ENCODE results near the gene NOCT.
"Not testable (repeated sequence)": the region's sequence is repeated elsewhere in the genome, so short reads cannot be mapped to it uniquely, and the experiment has no call there.

Gene NOCT

GRCh38 chr4:139018971-139019758 is 3.6 kb downstream of the NOCT start:
- no peak for DNase-seq
- TF ChIP-seq GATA1 (IDR thresholded peaks at IDR 0.05; ENCODE audit: low read depth, low read length), result no peak

GRCh38 chr4:139020384-139020783 is 4.8 kb downstream of the NOCT start:
- TF ChIP-seq GATA1 (IDR thresholded peaks at IDR 0.05; ENCODE audit: low read depth, low read length) (no peak), POLR2A (IDR thresholded peaks at IDR 0.05; ENCODE audit: low read length) (no peak)
- no peak for DNase-seq

GRCh38 chr4:139021071-139021470 is 5.5 kb downstream of the NOCT start:
- DNase-seq, result not testable (repeated sequence)

- no peak for DNase-seq
- TF ChIP-seq POLR2A (IDR thresholded peaks at IDR 0.05; ENCODE audit: low read length) (no peak), GATA1 (IDR thresholded peaks at IDR 0.05; ENCODE audit: low read depth, low read length) (no peak)
Observed at GRCh38 chr4:139022835-139023234, 7.3 kb downstream of the NOCT start.

DNA sequence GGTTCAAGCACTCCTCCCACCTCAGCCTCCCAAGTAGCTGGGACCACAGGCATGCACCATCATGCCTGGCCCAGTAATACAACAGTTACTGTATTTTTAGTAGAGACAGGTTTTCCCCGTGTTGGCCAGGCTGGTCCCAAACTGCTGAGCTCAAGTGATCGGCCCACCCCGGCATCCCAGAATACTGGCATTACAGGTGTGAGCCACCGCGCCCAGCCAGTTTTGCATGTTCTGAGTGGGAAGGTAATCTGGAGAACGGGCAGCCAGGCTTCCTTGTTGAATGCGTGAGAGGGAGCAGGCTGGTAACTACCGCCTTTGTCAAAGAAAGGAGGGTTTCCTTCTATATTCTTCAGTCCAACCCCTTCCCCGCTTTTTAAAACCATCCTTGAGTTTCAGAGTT is 9.1 kb downstream of the NOCT start:
- TF ChIP-seq GATA1 (IDR thresholded peaks at IDR 0.05; ENCODE audit: low read depth, low read length) (no peak), POLR2A (IDR thresholded peaks at IDR 0.05; ENCODE audit: low read length) (no peak)
- DNase-seq, result no peak

- no peak for TF ChIP-seq POLR2A (IDR thresholded peaks at IDR 0.05; ENCODE audit: low read length)
- no peak for TF ChIP-seq GATA1 (IDR thresholded peaks at IDR 0.05; ENCODE audit: low read depth, low read length)
- DNase-seq, result no peak
Observed at GRCh38 chr4:139025841-139026240, 10.3 kb downstream of the NOCT start.

GRCh38 chr4:139027776-139028175 is 12.2 kb downstream of the NOCT start:
- DNase-seq, result no peak
- TF ChIP-seq GATA1 (IDR thresholded peaks at IDR 0.05; ENCODE audit: low read depth, low read length) (no peak), POLR2A (IDR thresholded peaks at IDR 0.05; ENCODE audit: low read length) (no peak)

- no peak for TF ChIP-seq GATA1 (IDR thresholded peaks at IDR 0.05; ENCODE audit: low read depth, low read length)
- TF ChIP-seq POLR2A (IDR thresholded peaks at IDR 0.05; ENCODE audit: low read length), result no peak
- no peak for DNase-seq
Observed at GRCh38 chr4:139028191-139028661, 12.6 kb downstream of the NOCT start.

GRCh38 chr4:139029866-139030363 is 14.3 kb downstream of the NOCT start:
- DNase-seq, result not testable (repeated sequence)

GRCh38 chr4:139030614-139031235 is 15.1 kb downstream of the NOCT start:
- TF ChIP-seq POLR2A (IDR thresholded peaks at IDR 0.05; ENCODE audit: low read length) (no peak), GATA1 (IDR thresholded peaks at IDR 0.05; ENCODE audit: low read depth, low read length) (no peak)
- peak; percentile 87 to 93 for DNase-seq

DNA sequence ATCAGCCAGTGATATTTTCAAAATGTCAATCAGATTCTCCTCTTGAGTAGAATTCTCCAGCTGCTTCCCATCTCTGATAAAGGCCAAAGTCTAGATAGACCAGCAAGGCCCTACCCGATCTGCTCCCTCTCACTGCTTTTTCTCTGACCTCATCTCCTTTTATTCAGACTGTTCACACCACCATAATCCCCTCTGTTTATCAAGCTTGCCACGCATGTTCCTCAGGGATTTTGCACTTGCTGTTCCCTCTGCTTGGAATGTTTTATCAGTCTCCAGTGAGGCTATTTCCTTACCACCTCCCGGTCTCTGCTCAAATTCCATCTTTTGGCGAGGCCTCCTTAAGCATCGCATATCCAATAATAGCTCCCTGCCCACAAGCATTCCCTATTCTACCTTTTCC is 20.1 kb downstream of the NOCT start:
- DNase-seq, result no peak
- TF ChIP-seq POLR2A (IDR thresholded peaks at IDR 0.05; ENCODE audit: low read length) (no peak), GATA1 (IDR thresholded peaks at IDR 0.05; ENCODE audit: low read depth, low read length) (no peak)

DNA sequence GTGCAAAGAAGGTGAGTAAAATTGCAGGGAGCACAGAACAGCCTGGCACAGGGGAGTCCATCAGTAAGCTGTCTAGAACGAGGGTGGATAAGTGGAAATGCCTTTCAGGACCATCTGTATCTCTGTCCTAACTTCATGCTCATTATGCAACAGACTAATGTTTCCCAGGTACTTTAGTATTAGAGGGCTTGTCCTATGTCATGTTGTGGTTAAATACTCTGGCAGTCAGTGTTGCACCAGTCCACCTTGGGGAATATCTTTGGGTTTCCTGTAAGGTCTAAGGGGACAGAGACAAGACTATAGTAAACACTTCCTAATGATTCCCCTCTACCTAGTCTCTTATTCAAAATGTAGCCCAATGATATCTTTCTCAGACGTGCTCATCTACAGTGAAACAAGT is 21.3 kb downstream of the NOCT start:
- TF ChIP-seq POLR2A (IDR thresholded peaks at IDR 0.05; ENCODE audit: low read length) (no peak), GATA1 (IDR thresholded peaks at IDR 0.05; ENCODE audit: low read depth, low read length) (no peak)
- DNase-seq, result no peak

- DNase-seq, result no peak
- TF ChIP-seq POLR2A (IDR thresholded peaks at IDR 0.05; ENCODE audit: low read length) (no peak), GATA1 (IDR thresholded peaks at IDR 0.05; ENCODE audit: low read depth, low read length) (no peak)
Observed at GRCh38 chr4:139038874-139039443, 23.4 kb downstream of the NOCT start.

DNA sequence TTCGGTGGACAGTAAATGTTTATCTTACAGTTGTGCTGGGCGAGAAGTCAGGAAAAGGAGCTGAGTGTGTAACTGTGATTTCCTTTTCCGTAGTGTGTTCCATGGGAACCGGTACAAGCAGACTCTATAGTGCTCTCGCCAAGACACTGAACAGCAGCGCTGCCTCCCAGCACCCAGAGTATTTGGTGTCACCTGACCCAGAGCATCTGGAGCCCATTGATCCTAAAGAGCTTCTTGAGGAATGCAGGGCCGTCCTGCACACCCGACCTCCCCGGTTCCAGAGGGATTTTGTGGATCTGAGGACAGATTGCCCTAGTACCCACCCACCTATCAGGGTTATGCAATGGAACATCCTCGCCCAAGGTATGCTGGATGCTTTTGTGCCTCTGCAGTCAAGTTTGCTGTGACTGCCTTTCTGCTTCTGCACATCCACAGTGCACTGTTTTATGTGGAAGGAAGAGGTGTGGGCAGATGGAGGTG is 27.4 kb downstream of the NOCT start:
- DNase-seq, result no peak
- TF ChIP-seq POLR2A (IDR thresholded peaks at IDR 0.05; ENCODE audit: low read length) (no peak), GATA1 (IDR thresholded peaks at IDR 0.05; ENCODE audit: low read depth, low read length) (no peak)

- TF ChIP-seq GATA1 (IDR thresholded peaks at IDR 0.05; ENCODE audit: low read depth, low read length) (no peak), POLR2A (IDR thresholded peaks at IDR 0.05; ENCODE audit: low read length) (no peak)
- DNase-seq, result no peak
Observed at GRCh38 chr4:139044291-139044690, 28.7 kb downstream of the NOCT start.

Measured in erythroblast (primary cell).